HEK293 (cell line): ENCODE data around the gene GRIP1.

ENCODE experiments used
- CTCF ChIA-PET: fragments of 350-600 bp; formaldehyde crosslinking; extraction: SDS; loops from one replicate; lab custom pipeline; 2021; ENCODE audit warnings: antibody characterized with exemption; lab: Yijun Ruan, JAX
- POLR2A ChIA-PET: fragments of 300-600 bp; formaldehyde crosslinking; extraction: SDS; loops from one replicate; lab custom pipeline; 2020; ENCODE audit warnings: antibody characterized with exemption, inconsistent platforms; lab: Yijun Ruan, JAX
- H3K27ac ChIP-seq: fragments of 200-500 bp; sonication (Bioruptor generic); 2 replicates; pipeline ENCODE4 v1.5.1; 2014; ENCODE audit warnings: low read depth, low read length, control low read depth, inconsistent platforms; ENCODE audit errors: extremely low read depth
- H3K36me3 ChIP-seq, 2 experiments: fragments of 200-500 bp in 1 of 2; sonication (Bioruptor generic) in 1 of 2; 1 replicate in 1 of 2; 2 replicates in 1 of 2; pipeline ENCODE4 v1.5.1; 2014 to 2017; ENCODE audit warnings: inconsistent platforms in 2 of 2, low read length in 2 of 2; ENCODE audit not compliant: control insufficient read depth in 2 of 2, insufficient read depth in 1 of 2
- H3K4me1 ChIP-seq: fragments of 200-500 bp; sonication (Bioruptor generic); 2 replicates; pipeline ENCODE4 v1.5.1; 2014; ENCODE audit warnings: mild to moderate bottlenecking, low read length, inconsistent platforms; ENCODE audit not compliant: control insufficient read depth, insufficient read depth
- H3K4me3 ChIP-seq: 2 replicates; pipeline ENCODE4 v1.5.1; 2011; ENCODE audit warnings: low read depth, mild to moderate bottlenecking, control low read depth, low read length, moderate library complexity
- H3K9me3 ChIP-seq: fragments of 200-500 bp; sonication (Bioruptor generic); 2 replicates; pipeline ENCODE4 v1.5.1; 2014; ENCODE audit warnings: low read depth, low read length, inconsistent platforms; ENCODE audit not compliant: control insufficient read depth, insufficient read depth
- GFI1B ChIP-seq: fragments of 450-650 bp; formaldehyde crosslinking; IDR thresholded peaks from 2 replicates; pipeline ENCODE4 v1.5.1; 2016; ENCODE audit warnings: missing biosample characterization, missing genetic modification characterization
- HOXD13 ChIP-seq: sonication (generic); formaldehyde crosslinking; IDR thresholded peaks from 2 replicates; pipeline ENCODE4 v1.8.0; 2022; ENCODE audit warnings: missing genetic modification reagents, borderline replicate concordance
- IKZF3 ChIP-seq: fragments of 450-650 bp; IDR thresholded peaks from 2 replicates; pipeline ENCODE4 v1.5.0; 2018; ENCODE audit warnings: missing biosample characterization, mild to moderate bottlenecking, missing genetic modification characterization, moderate library complexity
- ZBTB8A ChIP-seq: fragments of 450-650 bp; formaldehyde crosslinking; IDR thresholded peaks from 2 replicates; pipeline ENCODE4 v1.5.1; 2016; ENCODE audit warnings: missing biosample characterization, missing genetic modification characterization
- ZFP3 ChIP-seq: fragments of 450-650 bp; formaldehyde crosslinking; IDR thresholded peaks from 2 replicates; pipeline ENCODE4 v1.5.1; 2016; ENCODE audit warnings: low read depth, missing biosample characterization, missing genetic modification characterization
- ZFP37 ChIP-seq: fragments of 450-650 bp; formaldehyde crosslinking; IDR thresholded peaks from 2 replicates; pipeline ENCODE4 v1.5.1; 2016; ENCODE audit warnings: missing biosample characterization, missing genetic modification characterization
- ZIC2 ChIP-seq: fragments of 450-650 bp; formaldehyde crosslinking; IDR thresholded peaks from 2 replicates; pipeline ENCODE4 v1.5.1; 2016; ENCODE audit warnings: missing biosample characterization, missing genetic modification characterization
- ZNF114 ChIP-seq: fragments of 450-650 bp; formaldehyde crosslinking; IDR thresholded peaks from 2 replicates; pipeline ENCODE4 v1.5.0; 2017; ENCODE audit warnings: missing biosample characterization, missing genetic modification characterization
- ZNF140 ChIP-seq: fragments of 450-650 bp; formaldehyde crosslinking; IDR thresholded peaks from 2 replicates; pipeline ENCODE4 v1.5.1; 2016; ENCODE audit warnings: missing biosample characterization, missing genetic modification characterization
- ZNF155 ChIP-seq: fragments of 450-650 bp; formaldehyde crosslinking; IDR thresholded peaks from 2 replicates; pipeline ENCODE4 v1.5.1; 2016; ENCODE audit warnings: missing biosample characterization, missing genetic modification characterization
- ZNF2 ChIP-seq: fragments of 450-650 bp; formaldehyde crosslinking; IDR thresholded peaks from 2 replicates; pipeline ENCODE4 v1.5.1; 2016; ENCODE audit warnings: missing biosample characterization, missing genetic modification characterization
- ZNF223 ChIP-seq: fragments of 450-650 bp; formaldehyde crosslinking; IDR thresholded peaks from 2 replicates; pipeline ENCODE4 v1.5.1; 2016; ENCODE audit warnings: missing biosample characterization, missing genetic modification characterization
- ZNF248 ChIP-seq: fragments of 450-650 bp; formaldehyde crosslinking; IDR thresholded peaks from 2 replicates; pipeline ENCODE4 v1.5.1; 2017; ENCODE audit warnings: missing biosample characterization, missing genetic modification characterization
- ZNF366 ChIP-seq: fragments of 450-650 bp; formaldehyde crosslinking; conservative IDR thresholded peaks from 2 replicates; pipeline ENCODE4 v1.5.1; 2016; ENCODE audit warnings: missing biosample characterization, missing genetic modification characterization
- ZNF404 ChIP-seq: fragments of 450-650 bp; formaldehyde crosslinking; IDR thresholded peaks from 2 replicates; pipeline ENCODE4 v1.5.1; 2017; ENCODE audit warnings: missing biosample characterization, missing genetic modification characterization
- ZNF416 ChIP-seq: fragments of 450-650 bp; formaldehyde crosslinking; IDR thresholded peaks from 2 replicates; pipeline ENCODE4 v1.5.1; 2016; ENCODE audit warnings: missing biosample characterization, missing genetic modification characterization
- ZNF660 ChIP-seq: fragments of 450-650 bp; IDR thresholded peaks from 2 replicates; pipeline ENCODE4 v1.5.1; 2018; ENCODE audit warnings: missing biosample characterization, mild to moderate bottlenecking, missing genetic modification characterization
- ZSCAN23 ChIP-seq: fragments of 450-650 bp; formaldehyde crosslinking; IDR thresholded peaks from 2 replicates; pipeline ENCODE4 v1.5.1; 2016; ENCODE audit warnings: missing biosample characterization, missing genetic modification characterization
- TF ChIP-seq, protein P1 (sequence below): fragments of 450-650 bp; formaldehyde crosslinking; IDR thresholded peaks from 2 replicates; pipeline ENCODE4; 2016; ENCODE audit warnings: missing biosample characterization, missing genetic modification characterization
- TF ChIP-seq, protein P2 (sequence below): fragments of 450-650 bp; formaldehyde crosslinking; IDR thresholded peaks from 2 replicates; pipeline ENCODE4 v1.5.1; 2016; ENCODE audit warnings: missing biosample characterization, missing genetic modification characterization
- TF ChIP-seq, protein P3 (sequence below): fragments of 450-650 bp; formaldehyde crosslinking; IDR thresholded peaks from 2 replicates; pipeline ENCODE4 v1.5.1; 2016; ENCODE audit warnings: missing biosample characterization, missing genetic modification characterization, borderline replicate concordance
- TF ChIP-seq, protein P4 (sequence below): fragments of 450-650 bp; formaldehyde crosslinking; IDR thresholded peaks from 2 replicates; pipeline ENCODE4 v1.5.1; 2016; ENCODE audit warnings: missing biosample characterization, missing genetic modification characterization, borderline replicate concordance
- TF ChIP-seq, protein P5 (sequence below): fragments of 450-650 bp; formaldehyde crosslinking; IDR thresholded peaks from 2 replicates; pipeline ENCODE4 v1.5.1; 2016; ENCODE audit warnings: missing biosample characterization, missing genetic modification characterization

The GRIP1 gene

DNA sequence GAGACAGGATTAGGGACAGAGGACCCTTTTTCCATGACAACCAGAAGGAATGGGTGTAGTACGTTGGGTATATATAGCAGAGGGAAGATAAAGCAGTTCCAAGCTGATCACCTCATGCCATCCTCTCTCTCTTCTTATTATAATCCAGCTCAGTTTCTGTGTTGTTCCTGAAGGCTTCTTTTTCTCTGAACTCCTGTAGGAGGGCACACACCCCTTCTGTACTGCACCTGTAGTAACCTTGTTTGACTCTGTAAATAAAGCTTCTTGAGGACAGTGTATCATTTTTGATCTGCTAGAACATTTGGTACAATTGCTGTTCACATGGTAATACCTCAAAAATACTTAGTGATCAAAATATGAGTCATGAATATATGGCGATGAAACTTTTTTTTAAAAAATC lies 343.1 kb downstream of the GRIP1 start:
- Histone ChIP-seq H3K9me3 (no peaks in the 10 kb centered on the region), H3K4me1 (no peaks in the 10 kb centered on the region), H3K4me3 (no peak overlapping the region), H3K36me3 (peaks cover 0 to 27% of the 10 kb centered on the region in 2 experiments; a peak in 1 of 3 replicates), H3K27ac (no peak overlapping the region)
- TF ChIP-seq ZNF223 (tag by site-specific recombination) (no peak), ZFP3 (no peak), ZNF114 (no peak), ZNF366 (tag by site-specific recombination) (no peak), ZIC2 (tag by site-specific recombination) (no peak), ZNF404 (tag by site-specific recombination) (no peak), ZNF248 (tag by site-specific recombination) (no peak), ZBTB8A (tag by site-specific recombination) (no peak), ZNF416 (tag by site-specific recombination) (no peak), ZNF660 (tag by site-specific recombination) (no peak), ZSCAN23 (tag by site-specific recombination) (no peak), ZNF2 (tag by site-specific recombination) (no peak), ZNF140 (tag by site-specific recombination) (no peak), IKZF3 (no peak)
- TF ChIP-seq, protein P1, sequence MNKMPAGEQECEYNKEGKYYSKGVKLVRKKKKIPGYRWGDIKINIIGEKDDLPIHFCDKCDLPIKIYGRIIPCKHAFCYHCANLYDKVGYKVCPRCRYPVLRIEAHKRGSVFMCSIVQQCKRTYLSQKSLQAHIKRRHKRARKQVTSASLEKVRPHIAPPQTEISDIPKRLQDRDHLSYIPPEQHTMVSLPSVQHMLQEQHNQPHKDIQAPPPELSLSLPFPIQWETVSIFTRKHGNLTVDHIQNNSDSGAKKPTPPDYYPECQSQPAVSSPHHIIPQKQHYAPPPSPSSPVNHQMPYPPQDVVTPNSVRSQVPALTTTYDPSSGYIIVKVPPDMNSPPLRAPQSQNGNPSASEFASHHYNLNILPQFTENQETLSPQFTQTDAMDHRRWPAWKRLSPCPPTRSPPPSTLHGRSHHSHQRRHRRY (tag by site-specific recombination) = no peak
- TF ChIP-seq, protein P2, sequence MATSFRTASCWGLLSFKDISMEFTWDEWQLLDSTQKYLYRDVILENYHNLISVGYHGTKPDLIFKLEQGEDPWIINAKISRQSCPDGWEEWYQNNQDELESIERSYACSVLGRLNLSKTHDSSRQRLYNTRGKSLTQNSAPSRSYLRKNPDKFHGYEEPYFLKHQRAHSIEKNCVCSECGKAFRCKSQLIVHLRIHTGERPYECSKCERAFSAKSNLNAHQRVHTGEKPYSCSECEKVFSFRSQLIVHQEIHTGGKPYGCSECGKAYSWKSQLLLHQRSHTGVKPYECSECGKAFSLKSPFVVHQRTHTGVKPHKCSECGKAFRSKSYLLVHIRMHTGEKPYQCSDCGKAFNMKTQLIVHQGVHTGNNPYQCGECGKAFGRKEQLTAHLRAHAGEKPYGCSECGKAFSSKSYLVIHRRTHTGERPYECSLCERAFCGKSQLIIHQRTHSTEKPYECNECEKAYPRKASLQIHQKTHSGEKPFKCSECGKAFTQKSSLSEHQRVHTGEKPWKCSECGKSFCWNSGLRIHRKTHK (tag by site-specific recombination) = no peak
- TF ChIP-seq, protein P3, sequence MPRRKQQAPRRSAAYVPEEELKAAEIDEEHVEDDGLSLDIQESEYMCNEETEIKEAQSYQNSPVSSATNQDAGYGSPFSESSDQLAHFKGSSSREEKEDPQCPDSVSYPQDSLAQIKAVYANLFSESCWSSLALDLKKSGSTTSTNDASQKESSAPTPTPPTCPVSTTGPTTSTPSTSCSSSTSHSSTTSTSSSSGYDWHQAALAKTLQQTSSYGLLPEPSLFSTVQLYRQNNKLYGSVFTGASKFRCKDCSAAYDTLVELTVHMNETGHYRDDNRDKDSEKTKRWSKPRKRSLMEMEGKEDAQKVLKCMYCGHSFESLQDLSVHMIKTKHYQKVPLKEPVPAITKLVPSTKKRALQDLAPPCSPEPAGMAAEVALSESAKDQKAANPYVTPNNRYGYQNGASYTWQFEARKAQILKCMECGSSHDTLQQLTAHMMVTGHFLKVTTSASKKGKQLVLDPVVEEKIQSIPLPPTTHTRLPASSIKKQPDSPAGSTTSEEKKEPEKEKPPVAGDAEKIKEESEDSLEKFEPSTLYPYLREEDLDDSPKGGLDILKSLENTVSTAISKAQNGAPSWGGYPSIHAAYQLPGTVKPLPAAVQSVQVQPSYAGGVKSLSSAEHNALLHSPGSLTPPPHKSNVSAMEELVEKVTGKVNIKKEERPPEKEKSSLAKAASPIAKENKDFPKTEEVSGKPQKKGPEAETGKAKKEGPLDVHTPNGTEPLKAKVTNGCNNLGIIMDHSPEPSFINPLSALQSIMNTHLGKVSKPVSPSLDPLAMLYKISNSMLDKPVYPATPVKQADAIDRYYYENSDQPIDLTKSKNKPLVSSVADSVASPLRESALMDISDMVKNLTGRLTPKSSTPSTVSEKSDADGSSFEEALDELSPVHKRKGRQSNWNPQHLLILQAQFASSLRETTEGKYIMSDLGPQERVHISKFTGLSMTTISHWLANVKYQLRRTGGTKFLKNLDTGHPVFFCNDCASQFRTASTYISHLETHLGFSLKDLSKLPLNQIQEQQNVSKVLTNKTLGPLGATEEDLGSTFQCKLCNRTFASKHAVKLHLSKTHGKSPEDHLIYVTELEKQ (tag by site-specific recombination) = no peak
- POLR2A ChIA-PET = interaction anchor here (1.2 kb wide), 1 partner anchor 33 kb away, joined by 7 read pairs; the partner anchor contains the start of gene HELB
- CTCF ChIA-PET = interaction anchor here (0.6 kb wide), 1 partner anchor 373 kb away, joined by 5 read pairs; no protein-coding TSS in a partner anchor

DNA sequence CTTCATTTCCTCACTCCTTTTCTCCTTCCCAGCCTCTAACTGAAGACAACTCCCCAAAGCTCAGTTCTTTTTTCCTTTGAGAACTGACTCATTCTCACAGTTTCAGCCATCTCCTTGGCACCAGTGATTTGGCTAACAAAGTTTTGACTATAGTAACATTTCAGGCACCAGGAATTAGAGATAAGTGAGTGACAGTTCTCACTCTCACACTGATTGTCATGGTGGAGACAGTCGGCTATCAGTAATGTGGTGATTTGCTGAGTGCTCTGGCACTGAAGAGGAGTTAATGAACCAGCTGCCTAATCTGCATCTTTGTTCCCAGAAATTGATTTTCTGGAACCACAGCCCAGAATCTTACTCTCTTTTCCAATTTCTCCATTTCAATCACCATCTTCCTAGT lies 347.1 kb downstream of the GRIP1 start:
- ChIA-PET CTCF (no interaction called here), POLR2A (no interaction called here)
- H3K27ac ChIP-seq = no peak overlapping the region
- no peak overlapping the region for H3K4me3 ChIP-seq
- no peaks in the 10 kb centered on the region for H3K9me3 ChIP-seq
- no peaks in the 10 kb centered on the region for H3K4me1 ChIP-seq
- TF ChIP-seq, protein P4, sequence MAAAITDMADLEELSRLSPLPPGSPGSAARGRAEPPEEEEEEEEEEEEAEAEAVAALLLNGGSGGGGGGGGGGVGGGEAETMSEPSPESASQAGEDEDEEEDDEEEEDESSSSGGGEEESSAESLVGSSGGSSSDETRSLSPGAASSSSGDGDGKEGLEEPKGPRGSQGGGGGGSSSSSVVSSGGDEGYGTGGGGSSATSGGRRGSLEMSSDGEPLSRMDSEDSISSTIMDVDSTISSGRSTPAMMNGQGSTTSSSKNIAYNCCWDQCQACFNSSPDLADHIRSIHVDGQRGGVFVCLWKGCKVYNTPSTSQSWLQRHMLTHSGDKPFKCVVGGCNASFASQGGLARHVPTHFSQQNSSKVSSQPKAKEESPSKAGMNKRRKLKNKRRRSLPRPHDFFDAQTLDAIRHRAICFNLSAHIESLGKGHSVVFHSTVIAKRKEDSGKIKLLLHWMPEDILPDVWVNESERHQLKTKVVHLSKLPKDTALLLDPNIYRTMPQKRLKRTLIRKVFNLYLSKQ = no peak
- TF ChIP-seq ZFP37 (tag by site-specific recombination) (no peak), GFI1B (tag by site-specific recombination) (no peak), ZNF2 (tag by site-specific recombination) (no peak), ZNF155 (no peak), HOXD13 (CRISPR knock-in tag) (no peak)
- TF ChIP-seq, protein P5, sequence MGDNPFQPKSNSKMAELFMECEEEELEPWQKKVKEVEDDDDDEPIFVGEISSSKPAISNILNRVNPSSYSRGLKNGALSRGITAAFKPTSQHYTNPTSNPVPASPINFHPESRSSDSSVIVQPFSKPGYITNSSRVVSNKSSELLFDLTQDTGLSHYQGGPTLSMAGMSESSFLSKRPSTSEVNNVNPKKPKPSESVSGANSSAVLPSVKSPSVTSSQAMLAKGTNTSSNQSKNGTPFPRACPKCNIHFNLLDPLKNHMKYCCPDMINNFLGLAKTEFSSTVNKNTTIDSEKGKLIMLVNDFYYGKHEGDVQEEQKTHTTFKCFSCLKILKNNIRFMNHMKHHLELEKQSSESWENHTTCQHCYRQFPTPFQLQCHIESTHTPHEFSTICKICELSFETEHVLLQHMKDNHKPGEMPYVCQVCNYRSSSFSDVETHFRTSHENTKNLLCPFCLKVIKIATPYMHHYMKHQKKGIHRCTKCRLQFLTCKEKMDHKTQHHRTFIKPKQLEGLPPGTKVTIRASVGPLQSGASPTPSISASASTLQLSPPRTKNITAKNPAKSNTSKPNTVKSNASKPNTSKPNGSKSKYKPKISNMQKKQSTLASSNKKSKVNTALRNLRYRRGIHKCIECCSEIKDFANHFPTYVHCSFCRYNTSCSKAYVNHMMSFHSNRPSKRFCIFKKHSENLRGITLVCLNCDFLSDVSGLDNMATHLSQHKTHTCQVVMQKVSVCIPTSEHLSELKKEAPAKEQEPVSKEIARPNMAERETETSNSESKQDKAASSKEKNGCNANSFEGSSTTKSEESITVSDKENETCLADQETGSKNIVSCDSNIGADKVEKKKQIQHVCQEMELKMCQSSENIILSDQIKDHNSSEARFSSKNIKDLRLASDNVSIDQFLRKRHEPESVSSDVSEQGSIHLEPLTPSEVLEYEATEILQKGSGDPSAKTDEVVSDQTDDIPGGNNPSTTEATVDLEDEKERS = no peak
- peaks cover 0 to 13% of the 10 kb centered on the region in 2 experiments; a peak in 2 of 3 replicates for H3K36me3 ChIP-seq
